HG02943 (cell line): ENCODE measurements around the gene AP2A2.
"Not testable (repeated sequence)": the region's sequence is repeated elsewhere in the genome, so short reads cannot be mapped to it uniquely, and the experiment has no call there.

Experiments used
- ATAC-seq: cut with Tn5 transposase; IDR thresholded peaks from one replicate; pipeline ENCODE4 v1.9.1; 2021; ENCODE audit warnings: mild to moderate bottlenecking, low read depth, moderate library complexity; ENCODE audit not compliant: unreplicated experiment

Gene AP2A2

DNA sequence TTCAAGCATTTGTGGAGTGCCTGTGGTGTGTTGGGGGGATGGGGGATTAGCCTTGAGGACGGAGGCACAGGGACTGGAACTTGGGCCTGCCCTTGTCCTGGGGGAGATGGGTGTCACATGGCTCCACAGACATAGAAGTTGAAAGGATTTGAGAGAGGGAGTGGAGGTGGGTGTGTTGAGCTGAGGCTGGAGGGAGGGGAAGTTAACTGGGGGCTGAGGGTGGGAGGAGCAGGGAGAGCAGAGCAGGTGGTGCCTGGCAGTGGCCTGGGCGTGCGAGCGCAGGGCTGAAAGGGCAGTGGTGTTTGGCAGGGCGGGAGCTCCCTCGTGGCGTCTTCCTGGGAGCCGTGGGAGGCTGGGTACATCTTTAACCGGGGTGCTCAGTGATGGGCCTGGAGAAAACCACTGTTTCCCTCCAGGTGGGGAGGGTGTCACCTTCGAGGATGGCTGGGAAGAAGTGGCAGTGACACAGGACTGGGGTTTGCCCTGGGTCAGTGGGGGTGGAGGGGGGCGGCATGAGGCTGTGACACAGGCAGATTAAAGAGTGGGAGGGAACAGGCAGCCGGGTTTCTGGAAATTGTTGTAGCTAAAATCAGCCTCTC is 45.5 kb downstream of the AP2A2 start:
- no peak for ATAC-seq

DNA sequence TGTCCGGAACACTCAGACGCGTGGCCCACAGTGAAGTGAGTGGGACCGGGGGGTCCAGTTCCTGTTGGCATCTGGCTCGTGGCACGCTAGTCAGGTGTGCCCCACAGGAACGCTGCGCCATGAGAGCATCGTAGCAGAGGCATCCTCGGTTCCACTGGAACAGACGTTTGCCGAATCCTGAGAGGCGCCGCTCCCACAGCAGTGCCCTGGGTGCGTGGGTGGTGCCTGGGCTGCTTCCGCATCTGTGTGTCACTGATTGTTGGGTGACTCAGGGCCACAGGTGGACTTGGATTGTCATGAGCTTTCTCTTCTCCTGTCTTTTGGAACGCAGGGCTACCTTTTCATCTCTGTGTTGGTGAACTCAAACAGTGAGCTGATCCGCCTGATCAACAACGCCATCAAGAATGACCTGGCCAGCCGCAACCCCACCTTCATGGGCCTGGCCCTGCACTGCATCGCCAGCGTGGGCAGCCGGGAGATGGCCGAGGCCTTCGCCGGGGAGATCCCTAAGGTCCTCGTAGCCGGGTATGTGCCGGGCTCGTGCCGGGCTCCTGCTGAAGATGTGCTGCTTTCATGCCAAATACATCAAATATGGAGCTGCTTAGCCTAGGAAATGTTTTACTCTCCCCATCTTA is 46.2 kb downstream of the AP2A2 start:
- no peak for ATAC-seq

DNA sequence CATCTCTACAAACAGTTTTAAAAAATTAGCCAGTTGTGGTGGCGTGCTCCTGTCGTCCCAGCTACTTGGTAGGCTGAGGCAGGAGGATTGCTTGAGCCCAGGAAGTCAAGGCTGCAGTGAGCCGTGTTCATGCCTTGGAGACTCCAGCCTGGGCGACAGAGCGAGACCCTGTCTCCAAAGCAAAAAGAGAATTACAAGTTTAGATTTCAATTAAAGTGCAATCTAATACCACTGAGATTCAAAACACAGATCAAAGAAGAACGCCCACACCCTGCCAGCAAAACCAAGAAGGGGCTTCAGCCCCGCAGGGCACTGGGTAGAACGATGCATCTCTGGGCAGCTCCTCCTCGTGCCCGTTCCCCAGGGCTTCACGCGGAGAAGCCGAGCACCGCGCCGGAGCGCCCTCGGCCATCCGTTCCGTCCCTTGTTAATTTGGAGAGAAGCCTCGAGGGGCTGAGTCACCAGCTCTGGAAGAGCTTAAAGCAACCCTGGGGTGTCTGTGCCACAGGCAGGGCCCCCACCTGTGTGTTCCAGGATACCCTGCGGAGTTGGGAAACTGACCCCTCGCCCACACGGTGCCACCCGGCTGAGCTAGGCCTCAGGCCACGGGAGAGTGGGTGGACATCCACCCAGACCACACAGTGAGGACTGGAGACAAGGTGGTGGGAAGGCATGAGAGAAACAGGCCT is 47.0 kb downstream of the AP2A2 start:
- no peak for ATAC-seq

DNA sequence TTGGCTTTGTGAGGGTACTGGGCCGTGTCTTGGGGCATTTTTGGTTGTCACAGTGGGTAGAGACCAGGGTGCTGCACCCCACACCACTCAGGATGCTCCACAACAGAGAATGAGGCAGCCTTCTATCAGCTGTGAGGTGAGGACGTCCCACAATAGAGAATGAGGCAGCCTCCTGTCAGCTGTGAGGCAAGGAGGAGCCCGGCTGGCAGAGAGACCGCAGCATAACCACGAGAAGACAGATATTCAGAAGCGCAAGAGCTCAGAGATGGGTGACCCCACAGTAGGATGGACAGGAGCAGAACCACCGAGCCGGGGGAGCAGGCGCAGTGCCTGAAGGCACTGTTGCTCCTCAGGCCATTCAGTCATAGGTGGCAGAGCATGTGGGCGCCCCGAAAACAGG is 47.6 kb downstream of the AP2A2 start:
- no peak for ATAC-seq

DNA sequence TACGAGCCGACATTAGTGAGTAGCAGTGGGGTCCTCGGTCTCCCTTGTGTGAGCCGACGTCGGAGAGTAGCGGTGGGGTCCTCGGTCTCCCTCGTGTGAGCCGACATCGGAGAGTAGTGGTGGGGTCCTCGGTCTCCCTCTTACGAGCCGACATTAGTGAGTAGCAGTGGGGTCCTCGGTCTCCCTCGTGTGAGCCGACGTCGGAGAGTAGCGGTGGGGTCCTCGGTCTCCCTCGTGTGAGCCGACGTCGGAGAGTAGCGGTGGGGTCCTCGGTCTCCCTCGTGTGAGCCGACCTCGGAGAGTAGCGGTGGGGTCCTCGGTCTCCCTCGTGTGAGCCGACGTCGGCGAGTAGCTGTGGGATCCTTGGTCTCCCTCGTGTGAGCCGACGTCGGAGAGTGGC is 49.7 kb downstream of the AP2A2 start:
- not testable (repeated sequence) for ATAC-seq

DNA sequence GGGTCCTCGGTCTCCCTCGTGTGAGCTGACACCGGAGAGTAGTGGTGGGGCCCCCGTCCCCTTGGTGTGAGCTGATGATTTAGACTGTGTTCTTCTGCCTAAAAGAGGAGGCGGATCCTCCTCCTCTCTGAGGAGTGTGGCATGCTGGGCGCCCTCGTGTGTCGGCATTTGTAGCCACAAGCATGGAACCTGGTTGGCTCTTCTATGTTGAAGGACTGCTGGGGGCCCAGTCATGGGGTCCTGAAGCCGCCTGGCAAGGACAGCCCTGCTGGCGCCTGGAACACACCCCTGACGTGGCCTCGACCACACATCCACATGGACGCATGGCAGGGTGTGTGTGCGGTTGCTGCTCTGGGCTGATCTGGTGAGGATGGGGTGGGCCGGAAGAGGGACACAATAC is 50.2 kb downstream of the AP2A2 start:
- no peak for ATAC-seq

DNA sequence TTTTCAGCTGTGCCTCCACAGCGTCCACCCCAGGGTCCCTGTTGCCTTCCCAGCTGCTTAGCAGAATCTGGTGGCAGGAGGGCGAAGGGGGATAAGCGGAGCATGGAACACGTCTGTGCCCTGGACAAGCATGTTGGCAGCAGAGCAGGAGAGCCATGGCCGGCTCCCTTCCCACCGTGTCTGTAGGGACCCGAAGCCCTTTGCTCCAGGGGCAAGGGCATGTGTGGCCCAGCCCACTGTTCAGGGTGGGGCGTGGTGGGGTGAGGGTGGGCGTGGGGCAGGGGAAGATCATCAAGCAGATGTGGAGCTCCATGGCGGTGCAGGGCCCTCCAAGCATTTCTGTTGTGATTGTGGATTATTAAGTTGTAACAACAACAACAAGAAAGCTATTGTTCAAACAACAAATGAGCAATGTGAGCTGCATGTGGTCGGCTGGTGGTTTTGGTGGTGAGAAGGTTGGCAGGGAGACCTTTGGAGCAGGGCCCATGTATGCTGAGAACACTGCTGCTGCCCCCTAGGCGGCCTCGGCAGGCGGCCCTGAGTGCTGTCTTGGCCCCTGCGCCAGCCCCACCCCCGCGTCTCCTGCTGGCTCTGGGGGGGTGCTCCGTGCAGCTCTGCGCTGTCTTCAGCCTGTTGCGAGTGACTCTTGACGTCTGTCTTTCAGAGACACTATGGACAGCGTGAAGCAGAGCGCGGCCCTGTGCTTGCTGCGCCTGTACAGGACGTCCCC is 50.9 kb downstream of the AP2A2 start:
- ATAC-seq = no peak

DNA sequence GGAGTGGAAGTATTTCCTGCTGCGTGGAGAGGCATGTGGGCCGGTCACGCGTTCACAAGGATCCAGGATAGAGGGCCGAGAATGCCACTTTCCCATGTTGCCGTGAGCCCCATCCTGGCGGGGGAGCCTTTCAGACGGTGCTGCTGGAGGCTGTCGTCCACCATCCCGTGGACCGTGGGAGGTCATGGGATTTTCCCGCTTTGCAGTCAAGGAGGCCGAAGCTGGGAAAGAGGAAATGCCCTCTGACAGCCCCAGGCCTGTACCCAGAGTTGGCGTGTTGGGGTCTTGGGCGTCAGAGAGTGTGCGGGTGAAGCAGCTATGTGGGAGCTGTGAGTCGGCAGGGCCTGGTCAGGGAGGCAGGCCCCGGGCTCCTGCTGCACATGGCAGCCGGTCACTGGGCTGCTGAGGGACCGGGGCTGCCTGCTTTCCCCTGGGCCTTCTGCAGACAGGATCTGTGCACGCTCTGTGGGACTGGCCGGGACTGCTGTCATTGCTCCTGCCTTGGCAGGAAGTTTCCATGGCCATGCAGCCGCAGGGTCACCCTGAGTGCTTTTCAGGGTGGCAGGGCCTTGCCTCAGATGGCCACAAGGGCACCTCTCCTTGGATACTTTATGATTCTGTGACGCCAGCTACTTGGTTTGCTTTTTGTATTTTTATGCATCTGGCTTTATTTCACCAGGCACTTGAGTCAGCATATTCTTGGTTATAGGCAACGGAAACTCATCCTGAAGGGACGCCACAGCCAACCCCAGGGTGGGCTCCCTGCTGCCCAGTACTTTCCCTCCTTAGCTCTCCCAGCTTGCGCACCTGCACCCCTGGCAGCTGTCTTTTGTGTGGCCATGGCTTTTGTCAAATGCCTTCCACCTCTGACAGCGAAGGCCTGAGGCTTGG is 52.4 kb downstream of the AP2A2 start:
- no peak for ATAC-seq

DNA sequence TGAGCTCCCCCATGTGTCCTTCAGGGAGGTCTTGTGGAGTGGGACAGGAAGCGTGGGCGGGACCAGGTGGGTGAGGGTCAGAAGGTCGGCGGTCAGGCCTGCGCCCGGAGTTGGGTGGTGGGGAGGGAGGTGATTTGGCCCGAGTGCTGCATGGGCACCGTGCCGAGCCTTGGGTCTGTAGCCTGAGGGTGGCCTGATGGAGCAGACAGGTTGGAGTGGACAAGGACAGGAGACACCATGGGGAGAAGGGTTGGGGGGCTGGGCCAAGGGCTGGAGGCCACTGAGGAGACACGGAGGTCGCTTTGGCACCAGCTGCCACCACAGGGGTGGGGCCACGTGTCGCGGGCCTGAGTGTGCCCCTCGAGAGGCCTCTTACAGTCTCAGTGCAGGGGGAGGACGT is 53.1 kb downstream of the AP2A2 start:
- ATAC-seq = no peak

DNA sequence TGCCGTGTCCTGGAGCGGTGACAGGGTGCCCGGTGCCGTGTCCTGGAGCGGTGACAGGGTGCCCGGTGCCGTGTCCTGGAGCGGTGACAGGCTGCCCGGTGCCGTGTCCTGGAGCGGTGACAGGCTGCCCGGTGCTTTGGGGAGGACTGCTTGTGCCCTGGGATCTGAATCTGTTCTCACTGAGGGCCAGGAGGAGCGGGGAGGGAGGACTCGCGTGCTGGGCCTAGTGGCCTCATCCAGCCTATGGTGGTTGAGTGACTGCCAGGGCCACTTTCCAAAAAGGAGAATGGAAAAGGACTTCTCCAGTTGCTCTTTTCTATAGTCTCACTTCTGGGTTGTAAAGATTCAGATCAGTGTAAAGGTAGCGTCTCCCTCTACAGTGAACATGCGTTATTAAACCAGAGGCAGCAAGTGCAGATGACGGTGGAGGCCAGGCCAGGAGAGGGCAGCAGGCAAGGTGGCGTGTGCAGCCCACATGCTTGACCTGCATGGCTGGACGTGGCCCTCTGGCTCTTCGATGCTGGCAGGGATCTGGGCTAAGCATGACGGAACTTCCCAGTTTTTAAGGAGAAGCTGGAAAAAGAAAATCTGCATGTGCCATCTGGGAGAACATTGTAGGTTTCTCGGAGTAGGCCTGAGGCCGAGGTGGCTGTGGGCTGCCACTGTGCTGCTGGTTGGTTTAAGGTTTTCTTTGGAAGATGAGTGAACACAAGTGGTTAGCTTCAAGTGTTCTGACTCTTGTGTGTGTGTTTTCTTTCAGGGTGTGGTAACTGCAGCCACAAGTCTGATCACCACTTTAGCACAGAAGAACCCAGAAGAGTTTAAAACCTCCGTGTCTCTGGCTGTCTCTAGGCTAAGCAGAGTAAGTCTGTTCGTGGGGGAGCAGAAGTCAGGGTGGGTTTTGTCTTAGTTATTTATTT is 55.0 kb downstream of the AP2A2 start:
- ATAC-seq = no peak

DNA sequence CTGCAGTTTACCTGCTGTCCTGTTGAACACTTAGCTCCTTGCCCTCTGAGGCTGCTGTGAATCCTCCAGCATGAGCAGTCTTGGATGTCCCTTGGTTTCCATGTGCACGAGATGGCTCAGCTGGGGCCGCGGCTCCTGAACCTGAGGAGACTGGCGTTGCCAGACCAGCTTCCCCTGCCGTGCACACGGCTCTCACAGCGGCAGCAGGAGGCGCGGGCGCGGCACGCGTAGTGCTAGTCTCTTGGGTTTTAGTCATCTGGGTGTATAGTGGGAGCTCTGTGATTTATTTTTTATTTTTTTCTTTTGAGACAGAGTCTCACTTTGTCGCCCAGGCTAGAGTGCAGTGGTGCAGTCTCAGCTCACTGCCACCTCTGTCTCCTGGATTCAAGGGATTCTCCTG is 56.1 kb downstream of the AP2A2 start:
- ATAC-seq = no peak

DNA sequence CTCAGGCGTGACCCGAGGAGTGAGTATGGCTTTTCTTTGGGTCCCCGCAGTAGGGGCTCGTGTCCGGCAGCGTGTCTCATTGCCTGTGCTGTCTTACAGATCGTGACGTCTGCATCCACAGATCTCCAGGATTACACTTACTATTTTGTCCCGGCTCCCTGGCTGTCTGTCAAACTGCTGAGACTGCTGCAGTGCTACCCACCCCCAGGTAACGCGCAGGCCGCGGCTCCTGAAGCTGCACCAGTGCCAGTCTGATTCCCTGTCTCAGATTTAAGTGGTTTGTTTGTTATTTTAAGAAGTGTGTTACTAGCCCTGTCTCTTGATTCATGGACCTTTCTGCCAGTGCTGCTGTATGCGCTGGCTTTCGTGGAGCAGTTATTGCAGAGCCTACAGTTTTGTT is 58.9 kb downstream of the AP2A2 start:
- no peak for ATAC-seq

DNA sequence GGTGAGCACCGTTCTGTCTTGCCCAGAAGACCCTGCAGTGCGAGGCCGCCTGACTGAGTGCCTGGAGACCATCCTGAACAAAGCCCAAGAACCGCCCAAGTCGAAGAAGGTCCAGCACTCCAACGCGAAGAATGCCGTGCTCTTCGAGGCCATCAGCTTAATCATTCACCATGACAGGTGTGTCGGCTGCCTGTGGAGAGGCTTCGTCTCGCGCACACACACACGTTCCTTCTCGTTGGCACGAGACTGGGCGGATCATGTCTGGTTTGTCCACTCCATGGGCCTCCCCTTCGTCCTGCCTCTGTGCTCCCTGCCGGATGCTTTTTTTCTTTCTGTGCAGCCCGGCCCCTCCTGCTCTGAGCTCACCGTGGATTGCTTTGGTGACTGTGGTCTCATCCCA is 59.7 kb downstream of the AP2A2 start:
- no peak for ATAC-seq

DNA sequence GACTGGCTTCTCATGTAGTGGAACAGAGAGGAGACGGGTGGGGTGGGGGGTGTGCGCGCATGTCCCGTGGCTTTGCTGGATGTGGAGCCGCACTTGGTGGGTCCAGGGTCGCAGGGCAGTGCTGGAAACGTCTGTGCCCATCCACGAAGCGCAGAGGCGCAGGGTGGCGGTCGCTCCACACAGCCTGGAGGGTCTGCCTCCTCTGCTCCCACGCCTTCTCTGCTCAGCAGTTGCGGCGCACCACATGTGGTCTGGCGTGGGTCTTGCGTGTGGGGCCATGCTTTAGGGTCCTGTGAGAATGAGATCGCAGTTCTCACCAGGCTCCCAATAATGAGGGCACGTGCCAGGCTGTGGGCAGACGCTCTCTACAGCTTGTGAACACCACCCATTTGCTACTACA is 60.2 kb downstream of the AP2A2 start:
- ATAC-seq = no peak

DNA sequence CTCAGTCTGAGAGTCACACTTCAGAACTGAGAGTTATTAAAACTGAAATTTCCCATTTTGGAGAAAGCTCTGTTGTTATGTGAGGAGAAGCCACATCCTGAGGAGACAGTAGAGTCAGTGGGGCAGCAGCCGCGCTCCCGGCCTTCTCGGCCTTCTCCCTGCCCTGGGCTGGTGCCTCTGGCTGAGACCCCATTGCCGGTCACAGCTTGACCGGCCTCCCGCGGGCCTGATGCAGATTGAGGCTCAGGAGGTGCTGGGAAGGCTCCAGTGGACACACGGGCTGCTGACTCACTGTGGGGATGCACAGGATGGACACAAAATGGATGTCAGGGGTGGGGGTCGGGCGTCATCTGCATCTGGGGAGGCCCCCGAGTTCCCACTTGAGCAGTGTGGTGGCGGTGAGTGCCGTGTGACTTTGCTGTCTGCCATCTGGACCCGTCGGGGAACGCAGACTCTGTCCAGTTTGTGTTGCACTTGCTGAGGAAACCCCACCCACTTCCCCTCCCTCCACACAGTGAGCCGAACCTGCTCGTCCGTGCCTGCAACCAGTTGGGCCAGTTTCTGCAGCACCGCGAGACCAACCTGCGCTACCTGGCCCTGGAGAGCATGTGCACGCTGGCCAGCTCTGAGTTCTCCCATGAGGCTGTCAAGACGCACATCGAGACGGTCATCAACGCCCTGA is 60.7 kb downstream of the AP2A2 start:
- no peak for ATAC-seq

DNA sequence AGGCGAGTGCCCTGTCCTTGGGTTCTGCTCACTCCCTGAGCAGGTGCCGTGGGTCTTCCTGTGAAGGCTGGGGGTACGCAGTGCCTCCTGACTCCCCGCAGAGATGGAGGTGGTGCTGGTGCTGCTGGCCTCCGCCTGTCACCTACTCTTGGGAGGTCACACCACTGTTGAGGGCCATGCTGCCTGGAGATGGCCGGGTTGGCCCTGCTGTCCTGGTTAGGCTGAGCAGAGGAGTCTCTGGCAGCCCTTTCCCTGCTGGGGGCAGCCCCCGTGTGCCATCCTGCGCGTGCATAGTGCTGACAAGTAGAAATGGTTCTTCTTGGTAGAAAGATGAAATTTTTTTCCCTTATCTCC is 61.3 kb downstream of the AP2A2 start:
- ATAC-seq = no peak

DNA sequence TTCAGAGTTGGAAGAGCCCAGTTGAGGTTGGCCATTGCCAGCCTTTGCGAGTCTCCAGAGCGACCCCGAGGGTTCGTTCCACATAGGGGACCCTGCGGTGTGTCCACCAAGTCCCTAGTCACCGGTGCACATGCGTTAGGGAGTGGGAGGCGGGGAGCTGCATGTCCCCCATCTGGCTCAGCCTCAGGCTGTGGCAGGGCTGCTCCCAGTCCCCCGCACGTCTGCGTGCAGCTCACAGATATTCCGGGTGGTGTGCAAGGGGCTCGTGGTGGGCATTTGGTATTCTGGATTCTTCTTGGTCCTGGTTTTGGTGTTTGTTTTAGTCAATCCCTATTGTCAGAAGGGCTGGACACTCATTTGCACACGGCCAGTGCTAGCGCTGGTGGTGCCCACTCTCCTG is 62.0 kb downstream of the AP2A2 start:
- no peak for ATAC-seq

DNA sequence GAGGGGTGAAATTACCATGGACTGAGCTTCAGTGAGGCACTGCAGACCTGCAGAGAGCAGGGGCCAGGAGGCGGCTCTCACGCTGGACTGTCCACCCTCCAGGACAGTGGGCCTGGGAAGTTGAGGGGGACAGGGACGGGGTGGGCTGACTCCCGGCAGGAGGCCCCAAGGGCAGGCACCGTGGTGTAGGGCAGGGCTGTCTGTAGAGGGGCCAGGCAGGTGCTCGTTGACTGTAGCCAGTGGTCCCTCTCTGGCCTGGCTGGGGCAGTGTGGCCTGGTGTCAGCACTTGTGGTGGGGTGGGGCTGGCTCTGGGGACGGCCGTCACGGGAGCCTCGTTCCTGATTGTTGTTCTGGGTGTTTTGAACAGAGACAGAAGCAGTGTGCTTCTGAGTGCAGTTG is 64.4 kb downstream of the AP2A2 start:
- no peak for ATAC-seq

DNA sequence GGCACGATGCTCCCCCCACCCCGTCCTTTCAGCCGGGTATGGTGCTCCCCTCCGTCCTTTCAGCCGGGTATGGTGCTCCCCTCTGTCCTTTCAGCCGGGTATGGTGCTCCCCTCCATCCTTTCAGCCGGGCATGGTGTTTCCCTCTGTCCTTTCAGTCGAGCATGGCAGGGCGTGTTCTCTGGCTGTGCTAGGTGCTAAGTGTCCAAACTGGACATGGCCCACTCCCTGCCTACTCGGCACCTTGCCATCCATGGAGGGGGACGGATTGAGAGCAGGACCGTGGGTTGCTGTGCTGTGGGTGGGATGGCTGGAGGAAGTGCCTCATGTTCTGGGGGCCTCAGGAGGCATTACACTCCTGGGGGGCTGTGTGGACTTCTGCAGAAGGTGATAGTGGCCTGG is 65.4 kb downstream of the AP2A2 start:
- ATAC-seq = no peak
